GM23248 (cell line): ENCODE measurements around the gene NUP214. TPM values are rescaled to one million over a fixed set of nuclear protein-coding genes. Genes with fewer than 3 reads are reported as not detected.

Experiments used
- DNase-seq: peaks from one replicate; pipeline ENCODE4 v3.0.0-alpha.2; 2015
- H2AFZ ChIP-seq: fragments of 200-600 bp; sonication (generic); 2 replicates; pipeline ENCODE4 v1.6.1; 2016; ENCODE audit warnings: antibody characterized with exemption
- H3F3A ChIP-seq: fragments of 200-600 bp; sonication (generic); 2 replicates; pipeline ENCODE4 v1.6.1; 2016; ENCODE audit warnings: mild to moderate bottlenecking, antibody characterized with exemption, mixed run types; ENCODE audit not compliant: insufficient read depth
- H3K27ac ChIP-seq: fragments of 200-600 bp; sonication (generic); 2 replicates; pipeline ENCODE4 v1.5.1; 2016; ENCODE audit warnings: mild to moderate bottlenecking
- H3K27me3 ChIP-seq: fragments of 200-600 bp; sonication (generic); replicated peaks from 2 replicates; pipeline ENCODE4 v1.6.1; 2016; ENCODE audit warnings: mild to moderate bottlenecking; ENCODE audit not compliant: insufficient read depth
- H3K36me3 ChIP-seq: fragments of 200-600 bp; sonication (generic); 2 replicates; pipeline ENCODE4 v1.6.1; 2016; ENCODE audit warnings: low read depth, mild to moderate bottlenecking
- H3K4me1 ChIP-seq: fragments of 200-600 bp; sonication (generic); 2 replicates; pipeline ENCODE4 v1.6.1; 2016; ENCODE audit warnings: mild to moderate bottlenecking; ENCODE audit not compliant: insufficient read depth
- H3K4me2 ChIP-seq: fragments of 200-600 bp; sonication (generic); one replicate; pipeline ENCODE4 v1.6.1; 2016; ENCODE audit warnings: mild to moderate bottlenecking; ENCODE audit not compliant: unreplicated experiment
- H3K4me3 ChIP-seq: fragments of 200-600 bp; sonication (generic); 2 replicates; pipeline ENCODE4 v1.5.1; 2016; ENCODE audit warnings: mild to moderate bottlenecking
- H3K79me2 ChIP-seq: fragments of 200-600 bp; sonication (generic); 2 replicates; pipeline ENCODE4 v1.6.1; 2016; ENCODE audit warnings: mild to moderate bottlenecking; ENCODE audit not compliant: insufficient read depth
- H3K9ac ChIP-seq: fragments of 200-600 bp; sonication (generic); 2 replicates; pipeline ENCODE4 v1.6.1; 2016; ENCODE audit warnings: mild to moderate bottlenecking
- H3K9me2 ChIP-seq: fragments of 200-600 bp; sonication (generic); 2 replicates; pipeline ENCODE4 v1.6.1; 2016; ENCODE audit warnings: mixed run types, mild to moderate bottlenecking, moderate library complexity; ENCODE audit not compliant: insufficient read depth
- H3K9me3 ChIP-seq: fragments of 200-600 bp; sonication (generic); one replicate; pipeline ENCODE4 v1.6.1; 2017; ENCODE audit warnings: low read depth
- H4K20me1 ChIP-seq: fragments of 200-600 bp; sonication (generic); 2 replicates; pipeline ENCODE4 v1.6.0; 2016; ENCODE audit not compliant: insufficient read depth
- EZH2 ChIP-seq: fragments of 200-600 bp; sonication (generic); IDR thresholded peaks from 2 replicates; pipeline ENCODE4 v1.6.1; 2018; ENCODE audit warnings: antibody characterized with exemption, mild to moderate bottlenecking; ENCODE audit not compliant: insufficient read depth, poor library complexity, severe bottlenecking
- EZH2phosphoT487 ChIP-seq: fragments of 200-600 bp; sonication (generic); IDR thresholded peaks from 2 replicates; pipeline ENCODE4 v1.6.1; 2018; ENCODE audit warnings: antibody characterized with exemption, moderate library complexity, mild to moderate bottlenecking, low read depth; ENCODE audit not compliant: insufficient read depth
- WGBS, 2 experiments: methylation state at CpG; one replicate each; pipeline ENCODE4 v1.1.6; 2015 to 2017; ENCODE audit warnings: low lambda C conversion rate in 2 of 2, low coverage in 1 of 2; ENCODE audit errors: missing lambda C conversion rate in 2 of 2; 5-methylcytosine and 5-hydroxymethylcytosine counted together
- in situ Hi-C: fragments of 300-500 bp; cut with MboI; formaldehyde crosslinking; loops from 2 replicates; pipeline ENCODE4 v1.15.0; 2020
- polyA plus RNA-seq: library from polyadenylated mRNA; unstranded; fragments of >200 nt; fragmentation: Nextera tagmentation; extraction: Ambion mirVana; gene quantifications from 2 replicates; pipeline ENCODE4 v1.2.1, GENCODE V29; 2016
- total RNA-seq: library from RNA; depleted of rRNA; stranded (reverse); fragments of >200 nt; shearing (Covaris generic); gene quantifications from 2 replicates; pipeline ENCODE4 v1.2.3, GENCODE V29; 2014; rRNA removed

NUP214 gene
- total RNA-seq (13.1 and 22.3 TPM in 2 replicates), polyA plus RNA-seq (11.7 and 14.3 TPM in 2 replicates)

- no peak for TF ChIP-seq EZH2
- TF ChIP-seq EZH2phosphoT487: no peak
- peak; percentile 99 for DNase-seq
- Histone ChIP-seq H3K9me2 (no peaks in the 10 kb centered on the region), H3K4me3 (peak within 1 kb of the TSS; percentile 91), H3K9ac (peak within 1 kb of the TSS; percentile 94), H3F3A (no peaks in the 10 kb centered on the region), H3K27ac (peak within 1 kb of the TSS; percentile 76), H3K79me2 (peaks cover 47% of the 10 kb centered on the region), H3K4me1 (peaks cover 11% of the 10 kb centered on the region), H3K36me3 (peaks cover 27% of the 10 kb centered on the region), H4K20me1 (no peaks in the 10 kb centered on the region), H2AFZ (peak within 1 kb of the TSS; percentile 100), H3K27me3 (no peaks in the 10 kb centered on the region), H3K4me2 (peak within 1 kb of the TSS; percentile 96), H3K9me3 (no peaks in the 10 kb centered on the region)
- WGBS, 2 experiments: 1% methylated on average over 51 to 61 of the region's 61 CpGs
- in situ Hi-C loops: no loop called here
Measured at GRCh38 chr9:131125288-131126058, at the start of gene NUP214. NUP214 (plus strand) TSS chr9:131125586; CDS start chr9:131125705, 119 bp downstream.

DNA sequence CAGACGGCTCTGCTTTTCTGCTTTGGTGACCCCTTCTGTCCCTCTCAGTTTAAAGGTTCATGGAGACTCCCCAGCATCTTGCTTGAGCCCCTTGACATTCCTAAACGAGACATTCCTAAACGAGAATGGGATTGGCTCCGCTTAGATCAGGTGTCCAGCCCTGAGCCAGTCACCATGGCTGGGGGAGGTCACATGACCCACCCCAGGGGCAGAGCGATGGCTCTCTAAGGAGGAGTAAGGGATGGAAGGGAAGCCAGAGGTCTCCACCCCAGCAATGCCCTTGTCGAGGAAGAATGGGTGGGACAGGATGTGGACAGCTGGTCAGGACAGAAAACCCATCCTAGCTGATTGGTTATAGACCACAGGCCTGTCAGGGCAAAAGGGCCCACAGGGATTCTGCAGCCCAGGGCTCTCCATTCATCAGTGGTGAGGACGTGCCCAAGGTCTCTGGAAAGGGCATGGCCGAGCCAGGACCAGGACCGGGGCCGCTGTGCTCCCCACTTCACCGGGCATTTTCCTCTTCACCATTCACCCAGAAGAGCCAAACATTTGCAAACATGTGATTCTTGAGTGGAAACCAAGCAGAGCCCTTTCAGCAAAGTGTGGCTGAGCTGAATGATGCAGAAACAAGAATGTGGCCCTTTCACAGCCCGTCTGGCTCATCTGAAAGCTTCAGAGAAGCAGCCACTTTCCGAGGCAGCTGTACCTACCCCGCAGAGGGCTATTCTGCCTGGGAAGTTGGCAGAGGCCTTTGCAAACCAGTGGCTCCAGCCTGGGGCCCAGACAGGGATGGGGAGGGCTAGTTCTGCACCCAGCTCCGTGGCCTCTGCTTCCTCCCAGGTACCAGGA is 48.8 kb upstream of the NUP214 start:
- no peaks in the 10 kb centered on the region for H3K36me3 ChIP-seq

DNA sequence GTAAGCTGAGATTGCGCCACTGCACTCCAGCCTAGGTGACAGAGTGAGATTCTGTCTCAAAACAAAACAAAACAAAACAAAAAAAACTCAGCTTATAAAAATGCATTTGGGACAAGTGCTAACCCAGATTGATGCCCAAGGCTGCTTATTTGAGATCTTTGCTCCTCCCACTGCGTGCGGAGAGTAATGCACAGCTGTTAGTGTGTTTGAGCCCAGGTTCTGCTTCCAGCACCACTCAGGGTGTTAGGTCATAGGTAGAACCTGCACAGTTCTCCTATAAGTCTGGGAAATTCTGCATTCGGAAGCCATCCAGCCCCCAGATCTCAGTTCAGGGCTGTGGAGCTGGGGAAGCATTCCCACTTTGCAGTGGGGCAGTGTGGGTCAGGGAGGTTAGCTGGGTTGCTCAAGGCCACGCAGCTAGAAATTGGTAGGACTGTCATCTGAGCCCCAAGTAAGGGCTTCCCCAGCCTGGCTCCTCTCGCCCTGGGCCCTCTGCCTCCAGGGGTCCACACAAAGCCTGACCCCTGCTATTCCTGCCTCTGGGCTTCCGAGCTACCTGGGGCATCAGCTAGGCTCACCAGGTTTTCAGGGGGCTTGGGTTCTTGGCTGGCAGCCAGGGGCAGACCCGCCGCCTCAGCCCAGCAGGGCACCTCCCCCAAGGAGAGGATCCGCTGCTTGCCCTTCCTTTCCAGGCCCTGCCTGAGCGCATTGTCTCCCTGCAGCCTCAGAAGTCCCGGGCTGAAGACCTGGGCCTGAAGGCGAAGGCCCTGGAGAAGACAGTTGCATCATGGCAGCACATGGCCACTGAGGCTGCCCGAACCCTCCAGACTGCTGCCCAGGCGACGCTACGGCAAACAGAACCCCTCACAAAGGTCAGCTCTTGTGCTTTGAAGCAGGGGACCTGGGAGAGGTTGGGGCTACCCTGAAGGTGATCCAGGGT is 46.7 kb upstream of the NUP214 start:
- H3K36me3 ChIP-seq: no peaks in the 10 kb centered on the region
- no peak for DNase-seq
- H3K9ac ChIP-seq: no peak overlapping the region
- H3K27ac ChIP-seq: no peak overlapping the region
- 69 to 76% methylated on average over 17 of the region's 17 CpGs for WGBS, 2 experiments
- in situ Hi-C loops: no loop called here
- no peaks in the 10 kb centered on the region for H3F3A ChIP-seq
- no peaks in the 10 kb centered on the region for H3K27me3 ChIP-seq
- no peak overlapping the region for H3K4me3 ChIP-seq
- no peaks in the 10 kb centered on the region for H3K79me2 ChIP-seq
- no peaks in the 10 kb centered on the region for H3K9me3 ChIP-seq
- H4K20me1 ChIP-seq: no peaks in the 10 kb centered on the region
- H3K9me2 ChIP-seq: no peaks in the 10 kb centered on the region
- no peak overlapping the region for H3K4me2 ChIP-seq
- no peak overlapping the region for H2AFZ ChIP-seq
- TF ChIP-seq EZH2phosphoT487 (no peak), EZH2 (no peak)
- no peaks in the 10 kb centered on the region for H3K4me1 ChIP-seq

More for the DNA sequence above, 48.8 kb upstream of the NUP214 start:
- in situ Hi-C loops: no loop called here
- H3K79me2 ChIP-seq: no peaks in the 10 kb centered on the region
- H3K9me2 ChIP-seq: no peaks in the 10 kb centered on the region
- H2AFZ ChIP-seq: no peak overlapping the region
- no peaks in the 10 kb centered on the region for H3K4me1 ChIP-seq
- no peak for DNase-seq
- no peaks in the 10 kb centered on the region for H4K20me1 ChIP-seq
- no peak overlapping the region for H3K4me3 ChIP-seq
- H3K9me3 ChIP-seq: no peaks in the 10 kb centered on the region
- 65 to 69% methylated on average over 15 of the region's 15 CpGs for WGBS, 2 experiments
- TF ChIP-seq EZH2 (no peak), EZH2phosphoT487 (no peak)
- H3F3A ChIP-seq: no peaks in the 10 kb centered on the region
- H3K4me2 ChIP-seq: no peak overlapping the region
- H3K27ac ChIP-seq: no peak overlapping the region
- no peak overlapping the region for H3K9ac ChIP-seq
- no peaks in the 10 kb centered on the region; the same call in 1 of the 2 replicates for H3K27me3 ChIP-seq

DNA sequence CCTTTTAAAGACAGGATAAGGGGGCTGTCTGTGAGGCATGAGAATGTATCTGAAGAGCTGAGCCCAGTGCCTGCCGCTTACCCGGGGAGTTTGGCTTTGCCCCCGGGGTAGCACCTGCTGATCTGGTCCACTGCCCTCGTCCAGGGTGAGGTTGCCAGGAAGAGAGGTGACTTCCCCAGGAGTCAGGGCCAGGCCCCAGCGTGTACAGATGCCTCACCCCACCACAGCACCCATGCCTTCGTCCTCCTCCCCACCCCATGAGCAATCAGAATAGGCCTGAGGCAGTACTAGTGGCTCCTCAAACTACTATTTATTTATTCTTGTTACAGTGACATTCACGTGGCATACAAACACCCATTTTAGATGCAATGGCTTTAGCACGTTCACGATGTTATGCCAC is 44.8 kb upstream of the NUP214 start:
- no peak overlapping the region for H2AFZ ChIP-seq
- no peak overlapping the region for H3K4me2 ChIP-seq
- no peaks in the 10 kb centered on the region for H3K36me3 ChIP-seq
- WGBS, 2 experiments: 53 to 54% methylated on average over 6 to 9 of the region's 9 CpGs
- H3F3A ChIP-seq: no peaks in the 10 kb centered on the region
- no peaks in the 10 kb centered on the region for H4K20me1 ChIP-seq
- no peaks in the 10 kb centered on the region for H3K9me2 ChIP-seq
- no peaks in the 10 kb centered on the region for H3K9me3 ChIP-seq
- H3K9ac ChIP-seq: no peak overlapping the region
- H3K79me2 ChIP-seq: no peaks in the 10 kb centered on the region
- no peak for TF ChIP-seq EZH2phosphoT487
- TF ChIP-seq EZH2: no peak
- no peak overlapping the region for H3K27ac ChIP-seq
- no peaks in the 10 kb centered on the region for H3K4me1 ChIP-seq
- in situ Hi-C loops: no loop called here
- no peak overlapping the region for H3K4me3 ChIP-seq
- H3K27me3 ChIP-seq: no peaks in the 10 kb centered on the region
- no peak for DNase-seq
